HEK293 (cell line): Measurements from ENCODE around the gene IRF8.

ENCODE experiments used
- CTCF ChIA-PET: fragments of 350-600 bp; formaldehyde crosslinking; extraction: SDS; loops from one replicate; lab custom pipeline; 2021; ENCODE audit warnings: antibody characterized with exemption; lab: Yijun Ruan, JAX
- POLR2A ChIA-PET: fragments of 300-600 bp; formaldehyde crosslinking; extraction: SDS; loops from one replicate; lab custom pipeline; 2020; ENCODE audit warnings: antibody characterized with exemption, inconsistent platforms; lab: Yijun Ruan, JAX
- H3K27ac ChIP-seq: fragments of 200-500 bp; sonication (Bioruptor generic); 2 replicates; pipeline ENCODE4 v1.5.1; 2014; ENCODE audit warnings: low read depth, low read length, control low read depth, inconsistent platforms; ENCODE audit errors: extremely low read depth
- H3K36me3 ChIP-seq, 2 experiments: fragments of 200-500 bp in 1 of 2; sonication (Bioruptor generic) in 1 of 2; 1 replicate in 1 of 2; 2 replicates in 1 of 2; pipeline ENCODE4 v1.5.1; 2014 to 2017; ENCODE audit warnings: inconsistent platforms in 2 of 2, low read length in 2 of 2; ENCODE audit not compliant: control insufficient read depth in 2 of 2, insufficient read depth in 1 of 2
- H3K4me1 ChIP-seq: fragments of 200-500 bp; sonication (Bioruptor generic); 2 replicates; pipeline ENCODE4 v1.5.1; 2014; ENCODE audit warnings: mild to moderate bottlenecking, low read length, inconsistent platforms; ENCODE audit not compliant: control insufficient read depth, insufficient read depth
- H3K4me3 ChIP-seq: 2 replicates; pipeline ENCODE4 v1.5.1; 2011; ENCODE audit warnings: low read depth, mild to moderate bottlenecking, control low read depth, low read length, moderate library complexity
- H3K9me3 ChIP-seq: fragments of 200-500 bp; sonication (Bioruptor generic); 2 replicates; pipeline ENCODE4 v1.5.1; 2014; ENCODE audit warnings: low read depth, low read length, inconsistent platforms; ENCODE audit not compliant: control insufficient read depth, insufficient read depth
- BCL11A ChIP-seq: fragments of 450-650 bp; formaldehyde crosslinking; IDR thresholded peaks from 2 replicates; pipeline ENCODE4 v1.5.1; 2016; ENCODE audit warnings: low read depth, missing biosample characterization, missing genetic modification characterization
- EGR2 ChIP-seq: fragments of 450-650 bp; formaldehyde crosslinking; IDR thresholded peaks from 2 replicates; pipeline ENCODE4 v1.5.1; 2016; ENCODE audit warnings: low read depth, missing biosample characterization, missing genetic modification characterization
- HOXC10 ChIP-seq: sonication (generic); formaldehyde crosslinking; IDR thresholded peaks from 2 replicates; pipeline ENCODE4 v1.8.1; 2023; ENCODE audit warnings: mild to moderate bottlenecking, missing genetic modification reagents
- MYNN ChIP-seq: fragments of 450-650 bp; formaldehyde crosslinking; IDR thresholded peaks from 2 replicates; pipeline ENCODE4 v1.5.1; 2016; ENCODE audit warnings: missing biosample characterization, missing genetic modification characterization, borderline replicate concordance
- OVOL3 ChIP-seq: fragments of 450-650 bp; formaldehyde crosslinking; IDR thresholded peaks from 2 replicates; pipeline ENCODE4 v1.5.1; 2016; ENCODE audit warnings: missing biosample characterization, missing genetic modification characterization
- PRDM10 ChIP-seq: fragments of 450-650 bp; formaldehyde crosslinking; IDR thresholded peaks from 2 replicates; pipeline ENCODE4 v1.5.1; 2016; ENCODE audit warnings: missing biosample characterization, missing genetic modification characterization
- SALL2 ChIP-seq: fragments of 450-650 bp; formaldehyde crosslinking; IDR thresholded peaks from 2 replicates; pipeline ENCODE4 v1.5.0; 2017; ENCODE audit warnings: missing biosample characterization, mild to moderate bottlenecking, missing genetic modification characterization, borderline replicate concordance
- SCRT1 ChIP-seq: fragments of 450-650 bp; formaldehyde crosslinking; IDR thresholded peaks from 2 replicates; pipeline ENCODE4 v1.5.1; 2016; ENCODE audit warnings: missing biosample characterization, missing genetic modification characterization, borderline replicate concordance
- SCRT2 ChIP-seq: fragments of 450-650 bp; formaldehyde crosslinking; IDR thresholded peaks from 2 replicates; pipeline ENCODE4 v1.5.1; 2016; ENCODE audit warnings: missing biosample characterization, missing genetic modification characterization
- ZBTB20 ChIP-seq: fragments of 450-650 bp; formaldehyde crosslinking; IDR thresholded peaks from 2 replicates; pipeline ENCODE4 v1.5.1; 2016; ENCODE audit warnings: missing biosample characterization, missing genetic modification characterization
- ZIC2 ChIP-seq: fragments of 450-650 bp; formaldehyde crosslinking; IDR thresholded peaks from 2 replicates; pipeline ENCODE4 v1.5.1; 2016; ENCODE audit warnings: missing biosample characterization, missing genetic modification characterization
- ZNF112 ChIP-seq: fragments of 450-650 bp; formaldehyde crosslinking; IDR thresholded peaks from 2 replicates; pipeline ENCODE4 v1.5.0; 2017; ENCODE audit warnings: missing biosample characterization, missing genetic modification characterization
- ZNF132 ChIP-seq: fragments of 450-650 bp; formaldehyde crosslinking; IDR thresholded peaks from 2 replicates; pipeline ENCODE4 v1.5.1; 2017; ENCODE audit warnings: missing biosample characterization, missing genetic modification characterization, borderline replicate concordance
- ZNF2 ChIP-seq: fragments of 450-650 bp; formaldehyde crosslinking; IDR thresholded peaks from 2 replicates; pipeline ENCODE4 v1.5.1; 2016; ENCODE audit warnings: missing biosample characterization, missing genetic modification characterization
- ZNF48 ChIP-seq: fragments of 450-650 bp; formaldehyde crosslinking; IDR thresholded peaks from 2 replicates; pipeline ENCODE4 v1.5.1; 2016; ENCODE audit warnings: missing biosample characterization, missing genetic modification characterization
- ZNF548 ChIP-seq: fragments of 450-650 bp; formaldehyde crosslinking; IDR thresholded peaks from 2 replicates; pipeline ENCODE4 v1.5.1; 2016; ENCODE audit warnings: missing biosample characterization, missing genetic modification characterization
- ZNF677 ChIP-seq: fragments of 450-650 bp; IDR thresholded peaks from 2 replicates; pipeline ENCODE4 v1.5.0; 2018; ENCODE audit warnings: missing biosample characterization, mild to moderate bottlenecking, missing genetic modification characterization, moderate library complexity
- ZNF837 ChIP-seq: fragments of 450-650 bp; formaldehyde crosslinking; IDR thresholded peaks from 2 replicates; pipeline ENCODE4 v1.5.1; 2016; ENCODE audit warnings: missing biosample characterization, missing genetic modification characterization
- ZSCAN23 ChIP-seq: fragments of 450-650 bp; formaldehyde crosslinking; IDR thresholded peaks from 2 replicates; pipeline ENCODE4 v1.5.1; 2016; ENCODE audit warnings: missing biosample characterization, missing genetic modification characterization

Gene IRF8

GRCh38 chr16:85912211-85912974 is 13.4 kb downstream of the IRF8 start (continued):
- TF ChIP-seq PRDM10 (no peak), ZNF837 (tag by site-specific recombination) (no peak), BCL11A (tag by site-specific recombination) (no peak), HOXC10 (CRISPR knock-in tag) (no peak), ZBTB20 (tag by site-specific recombination) (no peak), ZSCAN23 (tag by site-specific recombination) (no peak), ZNF677 (no peak), OVOL3 (tag by site-specific recombination) (no peak)

- H3K9me3 ChIP-seq, result no peaks in the 10 kb centered on the region
- peaks cover 0 to 54% of the 10 kb centered on the region in 2 experiments; a peak in 1 of 3 replicates for H3K36me3 ChIP-seq
- no peak overlapping the region for H3K4me3 ChIP-seq
- H3K27ac ChIP-seq, result no peak overlapping the region
- H3K4me1 ChIP-seq, result no peaks in the 10 kb centered on the region
- POLR2A ChIA-PET, result no interaction called here
- CTCF ChIA-PET, result no interaction called here
- TF ChIP-seq EGR2 (peak; percentile 53), ZNF548 (no peak)
Measured at GRCh38 chr16:85913141-85913601, 14.2 kb downstream of the IRF8 start.

- CTCF ChIA-PET, result no interaction called here
- Histone ChIP-seq H3K36me3 (peaks cover 0 to 61% of the 10 kb centered on the region in 2 experiments; a peak in 1 of 3 replicates), H3K9me3 (no peaks in the 10 kb centered on the region), H3K27ac (no peak overlapping the region), H3K4me1 (no peaks in the 10 kb centered on the region), H3K4me3 (no peak overlapping the region)
- TF ChIP-seq ZNF132, result no peak
- TF ChIP-seq SCRT2, result no peak
- no peak for TF ChIP-seq ZNF112 (tag by site-specific recombination)
- TF ChIP-seq SALL2 (tag by site-specific recombination), result no peak
- TF ChIP-seq ZNF2 (tag by site-specific recombination), result no peak
- TF ChIP-seq SCRT1, result no peak
- no peak for TF ChIP-seq ZIC2
- TF ChIP-seq MYNN (tag by site-specific recombination), result no peak
- TF ChIP-seq ZNF48 (tag by site-specific recombination), result no peak
- POLR2A ChIA-PET, result no interaction called here
Measured at GRCh38 chr16:85913688-85914422, 14.9 kb downstream of the IRF8 start.
